CD14-positive monocyte (primary cell): ENCODE data around the gene CNTN3. TPM values are rescaled to one million over a fixed set of nuclear protein-coding genes. Genes with fewer than 3 reads are reported as not detected.

Source experiments
- DNase-seq, 3 donors: peaks; one replicate each; pipeline ENCODE4 v3.0.0-alpha.2; 2011 to 2022
- H2AFZ ChIP-seq: 2 replicates; pipeline ENCODE4 v1.6.0; 2012; ENCODE audit warnings: mild to moderate bottlenecking, low read depth, low read length, inconsistent platforms; ENCODE audit not compliant: insufficient read depth, poor library complexity, severe bottlenecking
- H3K27ac ChIP-seq, 2 donors: 1 replicate in 1 of 2; 2 replicates in 1 of 2; pipeline ENCODE4 v1.5.1; 2012 to 2013; ENCODE audit warnings: low read length in 2 of 2, control low read depth in 1 of 2, inconsistent platforms in 1 of 2, low read depth in 1 of 2, mild to moderate bottlenecking in 1 of 2
- H3K27me3 ChIP-seq, 2 donors: one replicate each; pipeline versions ENCODE4 v1.6.0 to v1.6.1; 2011 to 2013; ENCODE audit warnings: low read length in 2 of 2; ENCODE audit not compliant: control insufficient read depth in 2 of 2, insufficient read depth in 2 of 2
- H3K36me3 ChIP-seq, 2 donors: replicated peaks in 1 of 2; 1 replicate in 1 of 2; 2 replicates in 1 of 2; pipeline versions ENCODE4 v1.5.1 to v1.6.1; 2012 to 2013; ENCODE audit warnings: low read length in 2 of 2, control low read depth in 1 of 2, inconsistent platforms in 1 of 2, mild to moderate bottlenecking in 1 of 2; ENCODE audit not compliant: insufficient read depth in 2 of 2, control insufficient read depth in 1 of 2
- H3K4me1 ChIP-seq, 2 donors: 1 replicate in 1 of 2; 2 replicates in 1 of 2; pipeline versions ENCODE4 v1.5.1 to v1.6.1; 2012 to 2013; ENCODE audit warnings: low read length in 2 of 2, control low read depth in 1 of 2, inconsistent platforms in 1 of 2, mild to moderate bottlenecking in 1 of 2, moderate library complexity in 1 of 2; ENCODE audit not compliant: insufficient read depth in 2 of 2, control insufficient read depth in 1 of 2
- H3K4me2 ChIP-seq: replicated peaks from 2 replicates; pipeline ENCODE3; 2012; ENCODE audit warnings: low read length, moderate library complexity, mild to moderate bottlenecking; ENCODE audit not compliant: poor library complexity, severe bottlenecking; ENCODE audit errors: extremely low read depth
- H3K4me3 ChIP-seq, 3 experiments: fragments of 200-600 bp in 1 of 3; sonication (generic) in 1 of 3; replicated peaks in 1 of 3; 1 replicate in 2 of 3; 2 replicates in 1 of 3; pipeline ENCODE4 v1.5.1; 2011 to 2013; ENCODE audit warnings: low read length in 3 of 3, mild to moderate bottlenecking in 3 of 3, control low read depth in 2 of 3, low read depth in 2 of 3, inconsistent platforms in 1 of 3, moderate library complexity in 1 of 3
- H3K79me2 ChIP-seq: 2 replicates; pipeline ENCODE4 v1.6.0; 2012; ENCODE audit warnings: mild to moderate bottlenecking, control low read depth, inconsistent platforms, low read length, moderate library complexity; ENCODE audit not compliant: insufficient read depth
- H3K9ac ChIP-seq: 2 replicates; pipeline ENCODE4 v1.6.0; 2017; ENCODE audit warnings: low read length, mild to moderate bottlenecking; ENCODE audit not compliant: insufficient read depth, poor library complexity, severe bottlenecking
- H3K9me3 ChIP-seq, 2 donors: replicated peaks in 1 of 2; 1 replicate in 1 of 2; 2 replicates in 1 of 2; pipeline versions ENCODE4 v1.5.1 to v1.6.1; 2012 to 2013; ENCODE audit warnings: low read length in 2 of 2, control low read depth in 1 of 2; ENCODE audit not compliant: control insufficient read depth in 1 of 2, insufficient read depth in 1 of 2
- H4K20me1 ChIP-seq: 2 replicates; pipeline ENCODE4 v1.6.0; 2012; ENCODE audit warnings: mild to moderate bottlenecking, low read length, control low read depth, moderate library complexity; ENCODE audit not compliant: insufficient read depth
- H3K27ac Mint-ChIP-seq, 7 donors: one replicate each; pipeline ENCODE4 v1.8.0; 2020; ENCODE audit warnings: mild to moderate bottlenecking in 7 of 7, mixed read lengths in 7 of 7, moderate library complexity in 6 of 7, inconsistent platforms in 2 of 7
- H3K27me3 Mint-ChIP-seq, 3 donors: one replicate each; pipeline ENCODE4 v1.8.0; 2021 to 2022; ENCODE audit warnings: low read depth in 3 of 3, mild to moderate bottlenecking in 3 of 3, mixed read lengths in 3 of 3, moderate library complexity in 3 of 3, inconsistent platforms in 1 of 3
- H3K36me3 Mint-ChIP-seq, 2 donors: one replicate each; pipeline ENCODE4 v1.8.0; 2020; ENCODE audit warnings: mixed read lengths in 2 of 2, inconsistent platforms in 1 of 2, mild to moderate bottlenecking in 1 of 2
- H3K4me1 Mint-ChIP-seq: one replicate; pipeline ENCODE4 v1.8.0; 2020; ENCODE audit warnings: mild to moderate bottlenecking, mixed read lengths
- H3K4me3 Mint-ChIP-seq, 2 donors: one replicate each; pipeline ENCODE4 v1.8.0; 2020; ENCODE audit warnings: mild to moderate bottlenecking in 2 of 2, mixed read lengths in 2 of 2, moderate library complexity in 1 of 2
- H3K9me3 Mint-ChIP-seq, 7 donors: one replicate each; pipeline ENCODE4 v1.8.0; 2020 to 2022; ENCODE audit warnings: mixed read lengths in 7 of 7, mild to moderate bottlenecking in 6 of 7, moderate library complexity in 6 of 7, inconsistent platforms in 2 of 7
- WGBS: methylation state at CpG from one replicate; pipeline ENCODE4 v1.1.5; 2013; ENCODE audit warnings: missing lambda C conversion rate; ENCODE audit not compliant: insufficient coverage; 5-methylcytosine and 5-hydroxymethylcytosine counted together
- intact Hi-C, 2 donors: fragments of 100-400 bp; cut with micrococcal nuclease; formaldehyde crosslinking; loops; one replicate each; pipeline versions ENCODE4 v1.15.0 to v1.15.1; 2023
- polyA plus RNA-seq, 3 donors: library from polyadenylated mRNA; depleted of rRNA in 1 of 3; unstranded in 2 of 3; stranded (reverse) in 1 of 3; fragments of 300-500 nt in 2 of 3; fragments of >200 nt in 1 of 3; fragmentation: Illumina TruSeq in 2 of 3; gene quantifications; 1 replicate in 2 of 3; 2 replicates in 1 of 3; pipeline ENCODE4 v1.2.3, GENCODE V29; 2012 to 2021
- TF ChIP-seq, protein P1 (sequence below): fragments of 200-600 bp; IDR thresholded peaks from one replicate; pipeline ENCODE4 v1.8.0; 2022; ENCODE audit warnings: antibody characterized with exemption, mild to moderate bottlenecking

CNTN3 gene
- polyA plus RNA-seq, 3 donors, result not detected

DNA sequence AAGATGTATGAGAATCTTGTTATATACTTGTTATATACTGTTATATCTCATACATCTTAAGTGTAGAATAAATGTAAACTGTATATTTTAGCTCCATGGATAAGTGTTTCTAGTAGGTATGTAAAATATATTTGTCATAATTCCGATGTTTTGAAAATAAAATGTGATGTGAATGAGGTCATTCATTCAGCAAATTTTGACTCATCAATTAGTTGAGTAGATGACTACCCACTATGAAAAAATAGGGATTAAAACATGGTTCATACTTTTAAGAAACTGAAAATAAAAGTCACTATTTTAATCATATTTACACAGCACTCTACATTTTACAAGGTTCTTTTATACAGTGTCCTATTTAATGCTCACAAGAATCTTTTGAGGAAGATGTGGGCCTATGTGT, 28.4 kb upstream of the CNTN3 start:
- no peaks in the 10 kb centered on the region for H4K20me1 ChIP-seq
- no peaks in the 10 kb centered on the region for H3K36me3 Mint-ChIP-seq

DNA sequence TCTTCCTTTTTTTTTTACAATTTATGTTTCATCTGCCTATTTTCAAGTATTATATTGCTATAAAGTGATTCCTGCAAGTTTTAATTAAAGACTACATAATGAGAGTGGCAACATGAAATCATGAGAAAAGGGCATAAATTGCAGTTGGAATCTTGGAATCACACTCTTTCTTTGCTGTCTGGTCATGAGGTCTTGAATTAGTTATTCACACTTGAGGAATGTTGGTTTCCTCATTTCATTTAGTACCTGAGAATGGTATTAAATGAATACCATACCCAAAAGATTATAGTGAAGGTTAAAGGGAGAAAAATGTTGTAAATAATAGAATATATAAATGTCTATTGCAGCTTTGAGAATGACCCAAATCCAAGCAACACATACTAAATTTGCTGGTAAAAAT, 25.8 kb upstream of the CNTN3 start:
- intact Hi-C loops, result no loop called here
- Histone ChIP-seq H3K36me3 (no peaks in the 10 kb centered on the region), H3K27ac (no peak overlapping the region), H3K4me2 (no peak overlapping the region), H3K4me1 (no peaks in the 10 kb centered on the region), H3K9me3 (no peaks in the 10 kb centered on the region), H3K27me3 (no peaks in the 10 kb centered on the region), H3K79me2 (no peaks in the 10 kb centered on the region), H3K9ac (no peak overlapping the region), H2AFZ (no peak overlapping the region), H4K20me1 (no peaks in the 10 kb centered on the region), H3K4me3 (no peak overlapping the region)
- H3K27ac Mint-ChIP-seq, result no peak overlapping the region
- TF ChIP-seq, protein P1, sequence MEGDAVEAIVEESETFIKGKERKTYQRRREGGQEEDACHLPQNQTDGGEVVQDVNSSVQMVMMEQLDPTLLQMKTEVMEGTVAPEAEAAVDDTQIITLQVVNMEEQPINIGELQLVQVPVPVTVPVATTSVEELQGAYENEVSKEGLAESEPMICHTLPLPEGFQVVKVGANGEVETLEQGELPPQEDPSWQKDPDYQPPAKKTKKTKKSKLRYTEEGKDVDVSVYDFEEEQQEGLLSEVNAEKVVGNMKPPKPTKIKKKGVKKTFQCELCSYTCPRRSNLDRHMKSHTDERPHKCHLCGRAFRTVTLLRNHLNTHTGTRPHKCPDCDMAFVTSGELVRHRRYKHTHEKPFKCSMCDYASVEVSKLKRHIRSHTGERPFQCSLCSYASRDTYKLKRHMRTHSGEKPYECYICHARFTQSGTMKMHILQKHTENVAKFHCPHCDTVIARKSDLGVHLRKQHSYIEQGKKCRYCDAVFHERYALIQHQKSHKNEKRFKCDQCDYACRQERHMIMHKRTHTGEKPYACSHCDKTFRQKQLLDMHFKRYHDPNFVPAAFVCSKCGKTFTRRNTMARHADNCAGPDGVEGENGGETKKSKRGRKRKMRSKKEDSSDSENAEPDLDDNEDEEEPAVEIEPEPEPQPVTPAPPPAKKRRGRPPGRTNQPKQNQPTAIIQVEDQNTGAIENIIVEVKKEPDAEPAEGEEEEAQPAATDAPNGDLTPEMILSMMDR, result no peak
- peaks cover 0 to 3% (median 0%) of the 10 kb centered on the region in 3 donors for H3K27me3 Mint-ChIP-seq
- no peaks in the 10 kb centered on the region for H3K36me3 Mint-ChIP-seq
- no peak for DNase-seq
- no peak overlapping the region for H3K4me3 Mint-ChIP-seq
- peaks cover 0 to 3% (median 0%) of the 10 kb centered on the region in 7 donors for H3K9me3 Mint-ChIP-seq
- no peaks in the 10 kb centered on the region for H3K4me1 Mint-ChIP-seq

More for the DNA sequence above, 28.4 kb upstream of the CNTN3 start:
- H3K9me3 ChIP-seq, result no peaks in the 10 kb centered on the region
- no peak overlapping the region for H3K9ac ChIP-seq
- Mint-ChIP-seq H3K9me3 (peaks cover 0 to 3% (median 0%) of the 10 kb centered on the region in 7 donors), H3K27me3 (peaks cover 0 to 2% (median 0%) of the 10 kb centered on the region in 3 donors), H3K4me3 (no peak overlapping the region), H3K4me1 (no peaks in the 10 kb centered on the region), H3K27ac (no peak overlapping the region)
- no CpG with 5 or more reads among the region's 1 CpG for WGBS
- no peak for DNase-seq
- no peaks in the 10 kb centered on the region for H3K4me1 ChIP-seq
- H3K27me3 ChIP-seq, result no peaks in the 10 kb centered on the region
- intact Hi-C loops, result no loop called here
- H3K27ac ChIP-seq, result no peak overlapping the region
- H3K4me2 ChIP-seq, result no peak overlapping the region
- no peak overlapping the region for H3K4me3 ChIP-seq
- no peak overlapping the region for H2AFZ ChIP-seq
- TF ChIP-seq, protein P1, result no peak
- no peaks in the 10 kb centered on the region for H3K36me3 ChIP-seq
- H3K79me2 ChIP-seq, result no peaks in the 10 kb centered on the region
